Measurements from ENCODE around the gene PCMTD2.
A peak's percentile ranks its signal among the peaks of the same experiment; 100 is the strongest.
"Not testable (repeated sequence)": the region's sequence is repeated elsewhere in the genome, so short reads cannot be mapped to it uniquely, and the experiment has no call there.

The PCMTD2 gene

DNA sequence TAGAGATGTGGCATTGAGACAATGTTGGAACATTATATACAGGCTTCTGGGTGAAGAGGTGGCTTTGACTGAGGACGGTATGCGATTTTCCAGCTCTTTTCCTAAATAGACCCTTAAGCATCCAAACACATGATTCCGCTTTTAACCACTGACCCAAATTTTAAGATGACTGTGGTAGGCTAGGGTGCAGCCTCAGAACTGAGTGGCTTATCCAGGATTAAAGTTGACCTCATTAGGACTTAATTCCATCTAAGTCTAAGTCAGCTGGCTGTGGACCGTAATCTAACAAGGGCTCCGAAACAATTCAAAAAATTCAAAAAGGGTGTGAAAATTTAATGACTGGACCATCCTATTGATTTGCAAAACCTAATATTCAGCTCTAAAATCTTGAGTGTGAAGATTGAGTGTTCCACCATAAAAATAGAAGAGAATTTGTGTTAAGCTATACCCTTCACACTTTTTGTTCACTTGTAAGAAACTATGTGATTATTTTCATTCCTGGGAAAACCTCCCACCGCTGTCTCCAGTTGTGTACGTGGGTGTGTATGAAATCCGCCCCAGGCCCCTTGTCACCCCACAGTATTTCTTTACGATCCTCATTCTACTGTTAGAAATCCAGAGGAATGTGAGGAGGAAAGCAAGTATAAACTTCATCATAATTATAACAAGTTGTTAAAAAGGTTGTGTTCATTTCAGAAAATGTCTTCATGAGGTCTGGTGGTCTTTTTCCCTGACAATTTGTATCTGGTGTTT, 2.7 kb downstream of the PCMTD2 start:
- DNase-seq: no peak

DNA sequence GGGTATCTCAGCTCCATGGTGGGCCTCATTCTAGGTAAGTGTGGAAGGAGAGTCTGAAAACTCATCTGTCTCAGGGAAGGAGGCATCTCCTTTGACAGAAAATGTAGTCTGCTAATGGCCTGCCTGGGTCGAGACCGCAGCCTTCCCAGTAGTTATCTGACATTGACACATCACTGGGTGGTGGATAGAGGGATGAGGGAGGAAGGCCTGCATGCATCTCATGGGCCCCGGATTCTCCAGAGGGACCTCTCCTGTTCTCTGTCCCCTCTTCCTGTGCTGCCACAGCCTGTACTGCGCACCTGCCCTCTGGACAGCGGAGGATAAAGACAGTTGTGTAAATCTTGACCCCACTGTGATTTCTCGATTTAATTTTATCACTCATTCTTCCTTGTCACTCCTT, 4.7 kb downstream of the PCMTD2 start:
- DNase-seq: no peak

DNA sequence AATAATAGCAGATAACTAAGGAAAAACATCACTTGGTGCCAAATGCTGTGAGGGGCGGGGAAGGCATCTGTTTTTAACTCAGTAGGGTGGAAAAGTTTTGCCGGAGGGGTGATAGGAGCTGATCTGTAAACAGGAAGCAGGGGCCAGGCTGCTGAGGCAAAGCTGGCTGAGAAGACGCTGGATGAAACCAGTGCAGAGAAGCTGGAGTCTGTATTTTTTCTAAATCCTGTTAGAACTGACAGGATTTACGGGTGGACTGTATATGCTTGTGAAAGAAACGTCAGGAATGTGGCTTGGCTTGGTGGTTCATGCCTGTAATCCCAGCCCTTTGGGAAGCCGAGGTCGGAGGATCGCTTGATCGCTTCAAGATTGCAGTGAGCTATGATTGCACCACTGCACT, 5.6 kb downstream of the PCMTD2 start:
- DNase-seq: no peak

DNA sequence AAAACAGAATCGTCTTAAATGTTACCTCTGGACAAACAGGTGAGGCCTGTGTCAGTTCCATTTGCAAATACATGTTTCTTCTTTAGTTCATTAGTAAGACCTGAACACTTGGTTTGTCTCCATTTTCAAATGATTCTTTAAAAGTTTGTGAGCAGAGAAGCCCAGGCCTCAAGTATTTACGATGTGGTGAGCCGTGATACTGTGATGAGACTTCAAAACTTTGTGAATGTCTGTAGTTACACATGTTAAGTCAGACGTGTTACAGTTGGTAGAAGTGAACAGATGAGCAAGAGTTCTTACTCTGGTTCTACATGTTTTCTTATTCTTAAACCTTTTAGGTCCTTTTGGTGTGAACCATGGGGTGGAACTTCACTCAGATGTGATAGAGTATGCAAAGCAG, 8.5 kb downstream of the PCMTD2 start:
- DNase-seq: no peak

DNA sequence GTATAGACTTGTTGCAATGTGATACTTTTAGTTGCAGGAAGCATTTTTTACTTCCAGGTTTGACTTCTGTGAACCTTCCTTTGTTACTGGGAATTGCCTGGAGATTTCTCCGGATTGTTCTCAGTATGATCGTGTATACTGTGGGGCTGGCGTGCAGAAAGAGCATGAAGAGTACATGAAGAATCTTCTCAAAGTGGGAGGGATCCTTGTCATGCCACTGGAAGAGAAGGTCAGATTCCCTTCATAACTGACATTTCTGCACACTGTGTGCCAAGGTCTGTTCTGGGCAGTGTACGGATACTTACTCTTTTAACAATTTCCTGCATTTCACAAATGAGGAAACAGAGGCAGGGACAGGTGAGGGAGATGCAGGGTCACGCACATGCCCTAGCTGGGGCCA, 9.7 kb downstream of the PCMTD2 start:
- DNase-seq: no peak

DNA sequence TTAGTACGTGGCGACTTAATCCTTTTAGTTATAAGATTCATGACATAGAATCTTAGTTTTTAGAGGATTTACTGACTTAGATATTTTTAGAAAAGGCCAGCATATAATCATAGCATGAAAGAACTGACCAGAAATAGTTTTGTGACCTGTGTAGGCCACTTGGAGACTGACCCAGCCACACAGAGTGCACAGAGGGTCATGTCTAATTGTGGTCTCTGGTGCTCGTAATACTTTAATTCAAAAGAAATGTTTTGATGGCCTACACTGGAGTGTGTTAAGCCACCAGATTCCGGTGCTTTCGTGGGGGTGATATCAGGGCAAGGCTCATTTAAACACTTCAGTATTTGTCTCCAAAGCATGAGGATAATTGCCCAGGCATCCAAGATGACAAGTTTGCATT, 11.4 kb downstream of the PCMTD2 start:
- DNase-seq: no peak

DNA sequence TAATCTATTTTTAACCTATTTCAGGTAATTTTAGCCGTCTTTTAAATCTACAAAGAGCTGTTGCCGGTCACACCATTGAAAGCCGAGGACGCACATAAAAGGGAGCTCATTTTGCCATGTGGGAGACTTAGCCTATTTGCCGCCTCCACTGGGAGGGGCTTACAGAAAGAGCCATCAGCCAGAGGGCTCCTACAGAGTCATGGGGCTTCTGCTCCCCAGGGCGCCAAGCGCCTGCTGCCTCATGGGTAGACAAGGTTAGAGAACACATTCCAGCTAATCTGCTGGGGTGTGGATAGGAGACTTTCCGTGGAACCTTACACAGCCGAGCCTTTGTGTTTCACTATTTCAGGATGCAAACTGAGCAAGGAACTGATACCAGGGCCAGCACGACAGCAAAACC, 12.6 kb downstream of the PCMTD2 start:
- no peak for DNase-seq

DNA sequence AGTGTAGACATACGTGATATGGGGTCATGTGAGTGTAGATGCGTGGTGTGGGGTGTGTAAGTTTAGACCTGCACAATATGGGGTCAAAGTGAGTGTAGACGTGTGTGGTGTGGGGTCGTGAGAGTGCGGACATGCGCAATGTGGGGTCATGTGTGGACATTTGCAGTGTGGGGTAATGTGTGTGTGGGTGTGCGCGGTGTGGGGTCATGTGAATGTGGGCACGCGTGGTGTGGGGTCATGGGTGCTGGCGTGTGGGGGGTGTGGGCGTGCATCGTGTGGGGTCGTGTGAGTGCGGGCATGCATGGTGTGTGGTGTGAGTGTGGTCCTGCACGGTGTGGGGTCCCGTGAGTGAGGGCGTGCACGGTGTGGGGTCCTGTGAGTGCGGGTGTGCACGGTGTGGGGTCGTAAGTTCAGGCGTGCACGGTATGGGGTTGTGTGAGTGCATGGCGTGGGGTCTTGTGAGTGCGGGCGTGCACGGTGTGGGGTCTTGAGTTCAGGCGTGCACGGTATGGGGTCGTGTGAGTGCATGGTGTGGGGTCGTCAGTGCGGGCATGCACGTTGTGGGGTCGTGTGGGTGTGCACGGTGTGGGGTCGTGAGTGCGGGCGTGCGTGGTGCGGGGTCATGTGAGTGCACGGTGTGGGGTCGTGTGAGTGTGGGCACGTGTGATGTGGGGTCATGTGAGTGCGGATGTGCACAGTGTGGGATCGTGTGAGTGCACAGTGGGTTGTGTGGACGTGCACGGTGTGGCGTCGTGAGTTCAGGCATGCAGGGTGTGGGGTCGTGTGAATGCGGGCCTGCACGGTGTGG, 14.3 kb downstream of the PCMTD2 start:
- no peak for DNase-seq

DNA sequence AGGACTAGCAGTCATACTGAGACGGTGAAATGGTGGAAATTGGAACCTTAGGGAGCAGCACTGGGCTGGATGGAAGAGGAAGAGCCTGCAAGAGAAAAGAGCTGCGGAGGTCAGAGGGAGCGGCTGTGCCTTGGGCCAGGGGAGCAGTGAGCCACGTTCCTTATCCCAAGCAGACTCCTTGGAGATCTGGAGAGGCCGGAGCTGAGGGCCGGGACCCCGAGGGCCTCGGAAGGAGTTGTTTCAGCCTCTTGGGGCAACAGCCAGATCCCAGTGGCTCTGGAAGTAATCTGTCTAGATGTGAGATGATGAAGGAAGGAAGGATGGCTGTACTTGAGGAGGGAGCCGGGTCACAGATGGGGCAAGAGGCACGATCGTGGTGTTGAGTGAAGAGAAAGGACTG, 16.1 kb downstream of the PCMTD2 start:
- no peak for DNase-seq

DNA sequence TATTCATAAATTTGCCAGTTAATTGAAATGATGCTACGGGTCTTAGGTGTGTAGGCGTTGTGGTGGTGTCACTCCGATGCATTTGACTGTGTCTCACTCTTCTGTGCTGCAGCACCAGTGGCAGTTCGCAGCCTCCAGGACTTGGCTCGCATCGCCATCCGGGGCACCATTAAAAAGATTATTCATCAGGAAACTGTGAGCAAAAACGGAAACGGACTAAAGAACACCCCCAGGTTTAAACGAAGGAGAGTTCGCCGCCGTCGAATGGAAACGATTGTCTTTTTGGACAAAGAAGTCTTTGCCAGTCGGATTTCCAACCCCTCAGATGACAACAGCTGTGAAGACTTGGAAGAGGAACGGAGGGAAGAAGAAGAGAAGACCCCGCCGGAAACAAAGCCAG, 17.6 kb downstream of the PCMTD2 start:
- no peak for DNase-seq

DNA sequence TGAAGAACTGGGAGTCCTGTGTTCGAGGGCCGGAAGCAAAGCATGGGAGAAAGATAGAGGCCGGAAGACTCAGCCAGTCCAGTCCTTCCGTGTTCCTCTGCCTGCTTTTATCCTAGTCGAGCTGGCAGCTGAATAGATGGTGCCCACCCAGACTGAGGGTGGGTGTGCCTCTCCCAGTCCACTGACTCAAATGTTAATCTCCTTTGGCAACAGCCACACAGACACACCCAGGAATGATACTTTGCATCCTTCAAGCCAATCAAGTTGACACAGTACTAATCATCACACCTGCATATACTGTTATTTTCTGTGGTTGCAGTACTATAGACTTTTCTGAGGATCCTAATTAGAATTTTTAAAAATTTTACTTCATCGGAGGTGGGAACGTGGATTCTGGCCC, 21.3 kb downstream of the PCMTD2 start:
- no peak for DNase-seq

DNA sequence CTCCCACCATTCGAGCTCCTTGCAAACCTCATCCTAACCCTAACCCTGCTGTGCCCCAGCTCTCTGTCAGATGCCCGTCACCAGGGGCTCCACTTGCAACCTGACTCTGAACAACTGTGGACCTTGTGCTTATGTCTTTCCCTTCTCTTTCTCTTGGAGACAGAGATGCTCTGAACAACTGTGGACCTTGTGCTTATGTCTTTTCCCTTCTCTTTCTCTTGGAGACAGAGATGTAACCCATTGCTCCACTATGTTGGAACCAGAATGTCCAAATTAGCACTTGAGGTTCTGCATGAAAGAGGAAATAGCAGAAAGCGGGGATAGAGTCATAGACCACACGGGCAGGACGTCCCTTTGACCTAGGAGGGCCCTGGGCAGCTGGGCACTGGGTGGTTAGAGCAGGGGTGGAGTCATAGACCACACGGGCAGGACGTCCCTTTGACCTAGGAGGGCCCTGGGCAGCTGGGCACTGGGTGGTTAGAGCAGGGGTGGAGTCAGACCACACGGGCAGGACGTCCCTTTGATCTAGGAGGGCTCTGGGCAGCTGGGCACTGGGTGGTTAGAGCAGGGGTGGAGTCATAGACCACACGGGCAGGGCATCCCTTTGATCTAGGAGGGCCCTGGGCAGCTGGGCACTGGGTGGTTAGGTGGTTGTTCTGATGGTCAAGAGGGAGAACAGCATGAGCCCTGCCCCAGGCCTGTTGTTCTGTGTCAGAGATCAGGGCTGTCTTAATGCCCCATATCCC, 22.2 kb downstream of the PCMTD2 start:
- no peak for DNase-seq

DNA sequence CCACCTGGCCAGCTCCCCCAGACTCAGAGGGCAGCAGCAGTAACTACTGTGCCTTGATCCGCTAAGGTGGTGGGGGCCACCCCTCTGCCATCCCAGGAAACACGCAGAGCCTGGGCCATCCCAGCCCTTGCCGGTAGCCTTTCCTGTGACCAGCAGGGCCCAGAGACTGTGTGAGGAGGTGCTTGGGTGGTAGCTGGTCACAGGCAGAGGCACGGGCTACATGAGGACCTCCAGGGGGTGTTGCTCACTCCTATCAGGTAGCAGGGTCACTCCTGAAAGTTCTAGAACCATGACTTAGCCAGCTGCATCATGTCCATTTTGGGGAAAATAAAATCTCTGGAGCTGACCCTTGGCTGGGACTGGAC, 22.8 kb downstream of the PCMTD2 start:
- no peak for DNase-seq

DNA sequence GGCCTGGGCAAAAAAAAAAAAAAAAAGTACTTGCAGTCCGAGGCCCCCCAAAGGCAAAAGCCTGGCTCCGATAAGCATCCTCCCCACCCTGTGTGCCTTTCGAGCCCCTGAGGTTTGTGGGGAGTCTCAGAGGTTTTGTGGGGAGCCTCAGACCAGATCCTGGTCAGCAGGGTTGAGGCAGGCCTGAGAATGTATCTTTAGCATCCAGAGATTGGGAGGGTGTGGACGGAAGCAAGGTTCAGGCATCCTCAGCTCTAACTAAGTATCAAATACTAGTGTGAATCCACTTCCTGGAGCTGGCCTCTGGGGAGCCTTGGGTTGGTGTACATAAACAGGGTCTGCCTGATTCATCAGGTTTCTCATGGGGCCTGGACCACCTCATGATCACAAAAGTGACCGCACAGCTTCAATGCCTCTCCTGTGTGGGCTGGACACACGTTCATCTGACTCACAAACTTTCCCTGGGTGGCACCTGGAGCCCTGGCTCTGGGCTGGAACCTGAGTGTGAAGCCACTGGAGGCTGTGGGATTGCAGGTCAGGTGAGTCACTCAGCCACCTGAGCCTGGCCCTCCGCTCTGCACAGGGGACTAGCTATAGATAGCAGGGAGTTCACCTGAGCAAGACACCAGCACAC, 24.4 kb downstream of the PCMTD2 start:
- DNase-seq: no peak

DNA sequence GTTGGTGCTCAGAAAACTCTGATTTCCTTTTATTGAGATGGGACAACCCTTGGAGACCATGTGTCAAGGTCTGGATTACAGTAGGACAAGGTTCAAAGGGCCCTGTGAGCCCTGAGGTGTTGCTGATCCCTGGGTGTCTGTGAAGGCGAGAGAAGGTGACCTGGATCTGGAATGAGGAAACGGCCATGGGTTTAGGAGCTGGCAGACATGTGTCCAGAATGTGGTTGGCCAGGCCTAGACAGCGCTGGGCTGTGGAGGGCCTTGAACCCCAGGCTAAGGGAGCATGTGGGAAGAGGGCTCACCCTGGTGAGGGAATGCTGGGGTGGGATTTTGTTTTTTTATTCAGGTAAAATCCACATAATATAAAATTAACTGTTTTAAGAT, 24.9 kb downstream of the PCMTD2 start:
- no peak for DNase-seq

DNA sequence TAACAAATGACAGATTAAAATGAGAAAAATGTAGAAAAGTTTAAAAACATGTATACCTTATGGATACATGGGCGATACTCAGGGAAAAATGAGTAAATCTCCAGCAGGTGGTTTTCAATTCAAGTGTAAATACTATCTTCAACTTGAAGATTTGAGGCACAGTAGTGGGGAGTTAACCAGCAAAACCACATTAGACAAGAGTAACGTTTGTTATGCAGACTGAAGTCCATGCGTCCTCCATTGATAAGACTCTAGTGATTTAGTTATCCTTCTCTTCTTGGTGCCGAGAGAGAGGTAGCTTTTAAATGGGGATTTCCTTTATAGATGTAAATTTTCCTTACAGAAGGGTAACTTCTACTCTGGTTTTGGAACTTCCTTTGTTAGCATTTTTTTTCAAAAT, 28.1 kb downstream of the PCMTD2 start:
- no peak for DNase-seq

DNA sequence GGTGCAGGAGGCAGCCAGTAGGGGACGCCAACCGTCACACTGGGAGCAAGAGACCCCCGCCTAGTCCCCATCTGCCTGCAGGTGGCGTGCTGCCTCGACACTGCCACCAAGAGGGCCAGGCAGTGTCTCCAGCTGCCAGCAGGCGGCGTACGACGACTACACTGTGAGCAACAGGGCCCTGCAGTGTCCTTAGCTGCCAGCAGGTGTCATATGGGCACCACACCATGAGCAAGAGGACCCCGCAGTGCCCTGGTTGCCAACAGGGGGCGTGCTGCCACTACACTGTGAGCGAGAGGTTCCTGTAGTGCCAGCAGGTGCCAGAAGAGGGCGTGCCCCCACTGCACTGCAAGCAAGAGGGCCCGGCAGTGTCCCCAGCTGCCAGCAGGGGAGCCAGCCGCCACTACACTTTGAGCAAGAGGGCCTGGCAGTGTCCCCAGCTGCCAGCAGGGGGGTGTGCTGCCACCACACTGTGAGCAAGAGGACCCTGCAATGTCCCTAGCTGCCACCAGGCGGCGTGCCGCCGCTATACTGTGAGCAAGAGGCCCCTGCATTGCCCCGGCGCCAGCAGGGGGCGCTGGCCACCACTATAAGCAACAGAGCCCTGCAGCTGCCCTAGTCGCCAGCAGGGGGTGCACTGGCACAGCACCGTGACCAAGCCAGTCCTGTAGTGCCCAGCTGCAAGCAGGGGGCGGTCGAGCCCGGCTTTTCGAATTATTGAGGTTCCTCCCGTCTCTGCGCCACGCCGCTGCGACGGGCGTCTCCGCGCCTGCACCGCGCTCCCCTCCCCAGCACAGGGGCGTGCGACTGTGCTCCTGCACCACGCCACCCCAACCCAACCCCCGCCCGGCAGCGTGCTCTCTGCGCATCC, 30.3 kb downstream of the PCMTD2 start:
- peak; percentile 86 for DNase-seq

DNA sequence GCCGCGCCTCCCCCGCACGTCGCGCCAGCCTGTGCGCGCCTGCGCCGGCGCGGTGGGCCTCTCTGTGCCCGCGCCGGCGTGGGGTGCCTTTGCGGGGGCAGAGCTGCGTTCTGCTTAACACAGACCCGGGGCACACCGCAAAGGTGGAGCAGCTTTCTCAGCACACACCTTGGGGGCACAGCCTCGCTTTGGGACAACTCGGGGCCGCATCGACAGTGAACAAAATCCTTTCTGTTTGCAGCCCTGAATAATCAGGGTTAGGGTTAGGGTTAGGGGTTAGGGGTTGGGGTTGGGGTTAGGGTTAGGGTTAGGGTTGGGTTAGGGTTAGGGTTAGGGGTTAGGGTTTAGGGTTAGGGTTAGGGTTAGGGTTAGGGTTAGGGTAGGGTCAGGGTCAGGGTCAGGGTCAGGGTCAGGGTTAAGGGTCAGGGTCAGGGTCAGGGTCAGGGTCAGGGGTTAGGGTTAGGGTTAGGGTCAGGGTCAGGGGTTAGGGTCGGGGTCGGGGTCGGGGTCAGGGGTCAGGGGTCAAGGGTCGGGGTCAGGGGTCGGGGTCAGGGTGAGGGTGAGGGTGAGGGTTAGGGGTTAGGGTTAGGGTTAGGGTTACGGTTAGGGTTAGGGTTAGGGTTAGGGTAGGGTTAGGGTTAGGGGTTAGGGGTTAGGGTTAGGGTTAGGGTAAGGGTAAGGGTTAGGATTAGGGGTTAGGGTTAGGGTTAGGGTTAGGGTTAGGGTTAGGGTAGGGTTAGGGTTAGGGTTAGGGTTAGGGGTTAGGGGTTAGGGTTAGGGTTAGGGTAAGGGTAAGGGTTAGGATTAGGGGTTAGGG, 31.1 kb downstream of the PCMTD2 start:
- not testable (repeated sequence) for DNase-seq

DNA sequence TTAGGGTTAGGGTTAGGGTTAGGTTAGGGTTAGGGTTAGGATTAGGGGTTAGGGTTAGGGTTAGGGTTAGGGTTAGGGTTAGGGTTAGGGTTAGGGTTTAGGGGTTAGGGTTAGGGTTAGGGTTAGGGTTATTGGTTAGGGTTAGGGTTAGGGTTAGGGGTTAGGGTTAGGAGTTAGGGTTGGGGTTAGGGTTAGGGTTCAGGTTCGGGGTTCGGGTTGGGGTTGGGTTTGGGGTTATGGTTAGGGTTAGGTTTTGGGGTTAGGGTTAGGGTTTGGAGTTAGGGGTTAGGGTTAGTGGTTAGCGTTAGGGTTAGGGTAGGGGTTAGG, 31.7 kb downstream of the PCMTD2 start:
- not testable (repeated sequence) for DNase-seq

DNA sequence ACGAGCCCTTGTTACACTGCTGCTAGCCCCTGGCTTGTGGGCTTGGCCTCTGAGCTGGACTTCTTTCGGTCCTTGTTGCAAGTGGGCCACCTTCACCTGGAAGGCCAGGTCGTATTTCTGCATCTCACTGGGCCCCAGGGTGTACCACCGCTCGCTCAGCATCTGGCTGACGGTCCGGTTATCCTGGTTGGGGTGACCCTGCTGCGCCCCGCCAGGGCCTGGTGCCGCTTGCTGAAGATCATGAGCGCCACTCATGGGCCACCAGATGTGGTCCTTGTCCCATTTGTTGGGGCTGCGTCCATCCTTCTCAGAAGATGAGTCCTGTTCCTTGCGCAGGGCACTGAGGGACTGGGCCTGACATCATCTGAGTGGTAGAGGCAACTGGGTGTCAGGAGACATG, 36.6 kb downstream of the PCMTD2 start:
- DNase-seq: not testable (repeated sequence)

DNA sequence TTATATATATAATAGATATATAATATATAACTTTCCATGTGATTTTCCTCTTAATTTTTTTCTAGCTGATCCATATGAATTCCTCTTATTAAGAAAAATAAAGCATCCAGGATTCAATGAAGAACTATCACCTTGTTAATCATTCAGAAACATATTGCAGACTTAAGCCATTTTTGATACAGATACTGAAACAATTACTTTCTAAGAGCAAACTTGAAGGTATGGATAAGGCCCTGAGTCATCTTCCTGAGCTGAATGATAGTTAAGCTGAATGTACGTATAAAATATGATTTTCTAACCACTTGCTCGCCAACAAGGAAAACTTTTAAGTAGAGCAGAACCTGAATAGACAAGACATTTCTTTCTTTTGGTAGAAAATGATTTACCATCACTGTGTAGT, 47.5 kb downstream of the PCMTD2 start:
- not testable (repeated sequence) for DNase-seq

DNA sequence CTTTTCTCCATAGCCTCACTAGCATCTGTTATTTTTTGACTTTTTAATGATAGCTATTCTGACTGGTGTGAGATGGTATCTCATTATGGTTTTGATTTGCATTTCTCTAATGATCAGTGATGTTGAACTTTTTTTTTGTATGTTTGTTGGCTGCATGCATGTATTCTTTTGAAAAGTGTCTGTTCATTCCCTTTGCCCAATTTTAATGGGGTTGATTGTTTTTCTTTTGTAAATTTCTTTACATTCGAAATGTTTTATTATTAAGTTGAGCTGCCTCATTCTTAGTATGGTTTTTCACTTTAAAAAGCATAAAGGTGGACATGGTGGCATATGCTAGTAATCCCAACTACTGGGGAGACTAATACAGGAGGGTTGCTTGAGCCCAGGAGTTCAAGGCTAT, 58.2 kb downstream of the PCMTD2 start:
- not testable (repeated sequence) for DNase-seq

Measured in CD4-positive, alpha-beta T cell treated with Interleukin-15 for 1 hour (primary cell).